OCI-LY3 (cell line): Measurements from ENCODE around the gene S100A7A.

Experiments
- CTCF ChIP-seq: fragments of 200-600, 300-600 bp; sonication (generic); IDR thresholded peaks from 2 replicates; pipeline ENCODE4 v1.5.1; 2014; ENCODE audit warnings: antibody characterized with exemption, low read length, low read depth
- EZH2phosphoT487 ChIP-seq: fragments of 200-600 bp; shearing (Covaris generic); IDR thresholded peaks from 2 replicates; pipeline ENCODE4 v1.6.1; 2018; ENCODE audit warnings: antibody characterized with exemption, mixed run types, low read depth

DNA sequence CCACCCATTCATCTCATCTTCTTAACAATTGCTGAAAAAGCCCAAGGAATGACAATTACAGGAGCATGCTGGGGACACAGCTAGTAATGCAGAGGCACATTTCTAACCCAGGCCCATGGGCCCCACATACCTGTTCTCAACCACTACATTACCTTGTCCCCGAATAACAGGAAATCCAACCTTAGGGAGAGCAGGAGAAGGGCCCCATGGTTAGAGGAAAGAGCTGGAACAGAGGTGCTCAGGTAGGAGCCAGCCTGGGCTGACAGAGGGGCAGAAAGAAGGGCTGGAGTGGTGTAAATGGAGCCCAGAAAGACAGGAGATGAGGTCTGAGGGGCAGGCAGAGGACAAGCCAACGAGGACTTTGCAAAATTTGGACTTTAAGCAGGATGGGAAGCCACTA lies 14.1 kb upstream of the S100A7A start:
- TF ChIP-seq CTCF = no peak
- no peak for TF ChIP-seq EZH2phosphoT487
